ENCODE results near the gene IL9.

The IL9 gene

DNA sequence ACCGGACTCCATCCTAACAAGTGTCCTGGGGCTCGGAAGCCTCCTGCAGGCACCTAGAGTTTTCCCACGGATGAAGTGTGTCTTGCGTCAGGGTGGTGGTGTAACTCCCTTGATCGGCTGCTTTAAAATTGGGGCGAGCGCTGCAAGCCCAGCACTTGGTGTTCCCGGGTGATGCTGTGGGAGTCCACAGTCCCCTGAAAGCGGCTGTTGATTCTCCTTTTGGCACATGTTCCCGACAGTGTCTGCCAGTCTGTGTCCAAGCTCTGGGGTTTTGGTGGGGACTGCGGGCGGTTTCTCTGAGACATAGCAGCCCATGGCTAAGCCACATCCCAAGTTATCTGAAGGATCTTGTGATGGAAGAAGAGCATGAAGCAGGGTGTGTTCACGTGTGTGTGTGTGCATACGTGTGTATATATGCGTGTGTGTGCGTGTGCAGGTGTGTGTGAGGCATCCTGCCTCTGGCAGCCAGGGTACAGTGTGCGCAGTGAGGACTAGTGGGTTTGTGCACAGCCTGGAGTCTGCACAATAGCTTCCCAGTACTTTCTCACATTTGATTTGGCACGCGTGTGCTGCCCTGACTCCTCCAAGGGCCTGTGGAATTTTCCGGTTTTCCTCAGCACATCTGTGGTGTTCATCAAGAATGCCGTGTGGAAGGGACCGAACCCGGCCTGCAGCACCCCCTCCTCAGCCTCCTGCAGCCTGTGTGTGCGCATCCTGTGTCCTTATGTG, 44.3 kb downstream of the IL9 start:
- no peak for DNase-seq
- in situ Hi-C loops (cut with HindIII; ENCODE audit: low pct_ligation_motif_present, low pct_unique_long_range_greater_than_20kb, low sequenced_read_pairs) = no loop called here

GRCh38 chr5:135850671-135851070, 45.0 kb downstream of the IL9 start:
- DNase-seq = no peak
- in situ Hi-C loops (cut with HindIII; ENCODE audit: low pct_ligation_motif_present, low pct_unique_long_range_greater_than_20kb, low sequenced_read_pairs) = no loop called here

DNA sequence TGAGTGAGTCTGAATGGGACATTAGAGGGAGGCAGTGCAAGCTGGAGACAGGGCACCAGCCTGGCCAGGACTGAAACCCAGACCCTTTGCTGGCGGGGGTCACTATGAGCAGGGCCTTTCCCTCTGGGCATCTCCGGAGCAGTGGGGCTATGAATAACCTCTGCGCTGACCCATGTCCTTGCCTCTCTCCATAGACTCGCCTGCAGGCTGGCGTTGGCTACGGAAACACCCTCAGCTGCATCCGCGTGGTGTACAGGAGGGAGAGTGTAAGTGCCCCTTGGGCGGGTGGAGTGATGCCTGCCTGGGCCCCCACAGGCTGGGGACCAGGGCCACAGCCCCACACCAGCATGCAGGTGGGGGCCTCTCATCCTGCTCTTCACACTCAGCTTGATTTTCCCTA, 45.4 kb downstream of the IL9 start:
- in situ Hi-C loops (cut with HindIII; ENCODE audit: low pct_ligation_motif_present, low pct_unique_long_range_greater_than_20kb, low sequenced_read_pairs) = no loop called here
- DNase-seq = no peak

DNA sequence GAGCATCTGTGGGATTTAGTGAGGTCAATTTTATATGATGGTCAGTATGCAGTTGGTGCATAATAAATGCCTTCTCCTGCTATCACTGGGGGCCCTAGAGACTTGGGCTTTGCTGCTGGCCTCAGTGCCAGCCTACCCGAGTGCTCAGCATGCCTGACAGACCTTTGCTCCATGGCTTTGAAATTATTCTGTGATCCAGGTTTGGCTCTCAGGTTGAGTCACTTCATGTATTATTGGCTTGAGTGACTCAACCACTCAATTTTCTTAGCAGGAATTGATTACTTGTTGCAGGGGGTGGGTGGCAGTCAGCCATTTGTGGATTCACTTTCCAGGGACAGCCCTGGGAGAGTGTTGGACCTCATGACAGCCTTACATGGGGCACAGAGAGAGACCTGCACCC, 47.7 kb downstream of the IL9 start:
- DNase-seq = no peak
- in situ Hi-C loops (cut with HindIII; ENCODE audit: low pct_ligation_motif_present, low pct_unique_long_range_greater_than_20kb, low sequenced_read_pairs) = no loop called here

DNA sequence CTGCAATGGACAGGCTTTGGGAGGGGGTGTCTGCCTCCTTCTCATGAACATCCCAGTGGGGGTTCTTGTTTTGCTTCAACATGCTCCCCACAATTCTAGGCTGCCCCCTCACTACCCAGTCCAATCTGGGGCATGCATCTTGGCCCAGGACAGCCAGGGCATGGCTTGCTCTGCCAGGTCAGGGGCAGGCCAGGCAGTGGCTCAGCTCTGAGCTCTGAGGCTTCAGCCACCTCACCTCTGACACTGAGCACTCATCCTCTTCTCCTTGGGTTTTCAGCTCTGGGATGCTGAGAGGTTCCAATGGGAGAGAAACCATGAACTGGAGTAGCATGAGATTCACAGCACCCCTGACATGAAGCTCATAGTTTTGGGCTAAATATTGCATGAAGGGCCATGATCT, 49.3 kb downstream of the IL9 start:
- DNase-seq = no peak
- in situ Hi-C loops (cut with HindIII; ENCODE audit: low pct_ligation_motif_present, low pct_unique_long_range_greater_than_20kb, low sequenced_read_pairs) = no loop called here

DNA sequence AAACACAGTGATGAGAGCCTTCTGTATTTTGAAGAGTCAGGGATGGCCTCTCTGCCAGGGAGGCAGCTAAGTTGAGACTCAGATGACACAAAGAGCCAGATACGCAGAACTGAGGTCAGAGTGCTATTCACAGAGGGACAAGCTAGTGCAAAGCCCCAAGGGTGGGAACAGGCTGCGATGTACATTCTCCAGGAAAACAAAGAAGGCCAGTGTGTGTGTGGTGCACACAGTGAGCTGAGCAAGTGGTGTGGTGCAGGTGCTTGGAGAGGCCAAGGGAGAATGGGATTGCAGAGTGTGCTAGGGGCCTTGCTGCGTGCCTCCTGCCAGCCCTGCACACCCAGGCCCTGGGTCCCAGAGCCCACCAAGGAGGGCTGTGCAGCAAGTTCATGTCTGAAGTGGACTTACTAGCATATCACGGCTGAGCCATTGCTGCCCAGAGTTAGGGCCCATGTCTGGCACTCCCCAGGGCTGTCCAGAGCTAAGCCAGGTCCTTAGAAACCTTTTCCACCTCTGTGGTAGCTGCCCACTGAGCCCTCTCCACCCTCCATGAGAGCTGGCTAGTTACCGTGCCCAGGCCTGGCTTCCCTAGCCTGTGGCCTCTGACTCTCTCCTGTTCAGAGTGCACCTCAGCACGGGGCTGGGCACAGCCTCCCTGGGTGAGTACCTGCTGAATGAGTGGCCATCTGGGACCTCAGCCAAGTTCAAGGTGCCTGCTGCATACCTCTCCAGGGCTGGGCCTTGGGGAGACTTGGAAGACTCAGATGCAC, 51.9 kb downstream of the IL9 start:
- in situ Hi-C loops (cut with HindIII; ENCODE audit: low pct_ligation_motif_present, low pct_unique_long_range_greater_than_20kb, low sequenced_read_pairs) = no loop called here
- no peak for DNase-seq

DNA sequence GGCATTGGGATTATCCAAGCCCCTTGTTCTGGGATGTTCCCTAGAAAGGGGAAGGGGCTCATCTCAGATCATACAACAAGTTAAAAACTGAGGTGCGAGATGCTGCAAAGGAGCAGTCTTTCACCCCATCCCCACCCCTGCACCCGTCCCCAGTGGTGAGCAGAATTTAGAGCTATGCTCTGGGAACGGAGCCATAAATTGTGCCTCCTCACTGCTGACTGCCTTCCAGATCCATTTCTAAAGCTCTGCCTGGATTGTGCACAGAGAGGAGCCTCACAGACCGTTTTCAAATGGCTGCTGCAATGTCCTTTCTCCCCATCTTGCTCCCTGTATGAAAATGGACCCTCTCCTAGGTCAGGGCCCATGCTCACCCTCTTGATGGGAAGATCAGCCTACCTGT, 52.9 kb downstream of the IL9 start:
- in situ Hi-C loops (cut with HindIII; ENCODE audit: low pct_ligation_motif_present, low pct_unique_long_range_greater_than_20kb, low sequenced_read_pairs) = no loop called here
- no peak for DNase-seq
